Natural killer cell (primary cell): ENCODE measurements around the gene ZMIZ1. TPM values are rescaled to one million over a fixed set of nuclear protein-coding genes. Genes with fewer than 3 reads are reported as not detected.

Experiments
- ATAC-seq, 3 donors: fragments of 150-1000 bp in 2 of 3; fragments of 200-7000 bp in 1 of 3; cut with Tn5 transposase; 1 replicate in 1 of 3; 2 replicates in 2 of 3; pipeline ENCODE4 v1.10.0; 2021; ENCODE audit warnings: mild to moderate bottlenecking in 2 of 3, moderate library complexity in 2 of 3
- DNase-seq, 2 donors: peaks; one replicate each; pipeline versions ENCODE4 v3.0.0 to v3.0.0-alpha.2; 2013 to 2021; ENCODE audit warnings: mixed read lengths in 1 of 2
- H3K27ac ChIP-seq: one replicate; pipeline ENCODE4 v1.5.1; 2013; ENCODE audit warnings: mild to moderate bottlenecking, low read length
- H3K27me3 ChIP-seq: one replicate; pipeline ENCODE4 v1.6.1; 2013; ENCODE audit warnings: low read length; ENCODE audit not compliant: control insufficient read depth, insufficient read depth
- H3K36me3 ChIP-seq: one replicate; pipeline ENCODE4 v1.6.1; 2013; ENCODE audit warnings: low read length; ENCODE audit not compliant: control insufficient read depth, insufficient read depth
- H3K4me1 ChIP-seq: one replicate; pipeline ENCODE4 v1.6.1; 2013; ENCODE audit warnings: low read length; ENCODE audit not compliant: control insufficient read depth, insufficient read depth
- H3K4me3 ChIP-seq: one replicate; pipeline ENCODE4 v1.5.1; 2013; ENCODE audit warnings: low read length
- H3K9me3 ChIP-seq: one replicate; pipeline ENCODE4 v1.6.1; 2013; ENCODE audit warnings: low read length; ENCODE audit not compliant: control insufficient read depth, insufficient read depth
- H3K27ac Mint-ChIP-seq, 2 donors: one replicate each; pipeline ENCODE4 v1.8.0; 2022; ENCODE audit warnings: mild to moderate bottlenecking in 2 of 2, mixed read lengths in 2 of 2, moderate library complexity in 1 of 2
- H3K27me3 Mint-ChIP-seq, 2 donors: one replicate each; pipeline ENCODE4 v1.8.0; 2022; ENCODE audit warnings: low read depth in 2 of 2, mixed read lengths in 2 of 2
- H3K36me3 Mint-ChIP-seq: one replicate; pipeline ENCODE4 v1.8.0; 2022; ENCODE audit warnings: mixed read lengths
- H3K4me1 Mint-ChIP-seq, 2 donors: one replicate each; pipeline ENCODE4 v1.8.0; 2022; ENCODE audit warnings: mixed read lengths in 2 of 2
- H3K4me3 Mint-ChIP-seq: one replicate; pipeline ENCODE4 v1.8.0; 2022; ENCODE audit warnings: mild to moderate bottlenecking, moderate library complexity, mixed read lengths
- H3K9me3 Mint-ChIP-seq, 2 donors: one replicate each; pipeline ENCODE4 v1.8.0; 2022; ENCODE audit warnings: mixed read lengths in 2 of 2
- WGBS: methylation state at CpG from one replicate; pipeline ENCODE4 v1.1.7; 2013; ENCODE audit warnings: missing lambda C conversion rate; ENCODE audit not compliant: insufficient coverage; 5-methylcytosine and 5-hydroxymethylcytosine counted together
- intact Hi-C: fragments of 100-400 bp; cut with micrococcal nuclease; formaldehyde crosslinking; loops from one replicate; pipeline ENCODE4 v1.14.2; 2022
- total RNA-seq, 4 donors: library from RNA; stranded (reverse); fragments of 120-200 nt in 1 of 4; gene quantifications; one replicate each; pipeline versions ENCODE4 v1.2.3 to v1.2.4, GENCODE V29; 2013 to 2022
- TF ChIP-seq, protein P1 (sequence below): fragments of 200-600 bp; IDR thresholded peaks from one replicate; pipeline ENCODE4 v1.8.0; 2022; ENCODE audit warnings: antibody characterized with exemption

ZMIZ1 gene
- total RNA-seq, 3 donors from 2014 or later (not counting 1 experiment from before 2014, with no cell fraction given): 36.5 to 51.5 (median 37.9) TPM

DNA sequence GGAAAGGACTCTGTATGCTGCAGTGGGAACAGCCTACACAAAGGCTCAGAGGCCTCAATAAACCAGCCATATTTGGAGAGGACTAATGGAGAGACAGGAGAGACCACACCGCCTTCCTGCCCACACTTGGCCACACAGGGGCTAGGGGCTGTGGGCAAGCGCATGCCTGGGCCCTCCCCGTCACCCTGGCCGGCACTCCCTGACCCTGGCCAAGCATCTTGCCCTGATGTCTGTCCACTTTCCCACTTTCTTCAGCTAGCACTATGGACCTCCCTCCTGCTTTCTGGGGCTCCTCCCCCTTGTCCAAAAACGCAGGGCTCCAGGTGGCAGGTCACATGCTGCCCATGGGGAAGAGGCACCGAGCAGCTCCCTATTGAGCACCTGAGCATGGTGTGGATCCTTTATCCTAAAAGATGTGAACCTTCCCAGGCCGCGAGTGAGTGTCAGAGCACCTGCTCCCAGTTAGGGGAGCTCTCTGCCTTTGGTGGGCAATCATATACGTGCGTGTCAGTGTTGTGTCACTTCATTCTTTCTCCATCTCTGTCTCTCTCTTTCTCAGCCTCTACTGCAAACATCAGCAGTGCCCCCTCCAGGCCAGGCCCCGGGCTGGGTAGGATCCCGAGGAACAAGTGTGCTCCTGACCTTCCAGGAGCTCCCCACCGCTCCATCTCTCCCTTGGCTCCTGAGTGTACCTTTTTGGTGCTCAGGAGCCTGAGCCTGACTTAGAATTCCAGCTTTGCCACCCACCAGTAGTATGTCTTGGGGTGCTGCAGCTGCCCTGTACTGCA, 74.0 kb downstream of the ZMIZ1 start:
- intact Hi-C loops: no loop called here
- peaks cover 2% of the 10 kb centered on the region for H3K36me3 ChIP-seq
- no peaks in the 10 kb centered on the region for H3K9me3 Mint-ChIP-seq
- H3K4me3 ChIP-seq: no peak overlapping the region
- peaks cover 58 to 93% of the 10 kb centered on the region in 2 donors for H3K4me1 Mint-ChIP-seq
- DNase-seq (no peak), ATAC-seq (no peak)
- TF ChIP-seq, protein P1, sequence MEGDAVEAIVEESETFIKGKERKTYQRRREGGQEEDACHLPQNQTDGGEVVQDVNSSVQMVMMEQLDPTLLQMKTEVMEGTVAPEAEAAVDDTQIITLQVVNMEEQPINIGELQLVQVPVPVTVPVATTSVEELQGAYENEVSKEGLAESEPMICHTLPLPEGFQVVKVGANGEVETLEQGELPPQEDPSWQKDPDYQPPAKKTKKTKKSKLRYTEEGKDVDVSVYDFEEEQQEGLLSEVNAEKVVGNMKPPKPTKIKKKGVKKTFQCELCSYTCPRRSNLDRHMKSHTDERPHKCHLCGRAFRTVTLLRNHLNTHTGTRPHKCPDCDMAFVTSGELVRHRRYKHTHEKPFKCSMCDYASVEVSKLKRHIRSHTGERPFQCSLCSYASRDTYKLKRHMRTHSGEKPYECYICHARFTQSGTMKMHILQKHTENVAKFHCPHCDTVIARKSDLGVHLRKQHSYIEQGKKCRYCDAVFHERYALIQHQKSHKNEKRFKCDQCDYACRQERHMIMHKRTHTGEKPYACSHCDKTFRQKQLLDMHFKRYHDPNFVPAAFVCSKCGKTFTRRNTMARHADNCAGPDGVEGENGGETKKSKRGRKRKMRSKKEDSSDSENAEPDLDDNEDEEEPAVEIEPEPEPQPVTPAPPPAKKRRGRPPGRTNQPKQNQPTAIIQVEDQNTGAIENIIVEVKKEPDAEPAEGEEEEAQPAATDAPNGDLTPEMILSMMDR: no peak
- 82% methylated on average over 13 of the region's 13 CpGs for WGBS
- no peaks in the 10 kb centered on the region for H3K36me3 Mint-ChIP-seq
- H3K9me3 ChIP-seq: no peaks in the 10 kb centered on the region
- H3K4me1 ChIP-seq: peaks cover 80% of the 10 kb centered on the region
- peak overlapping the region; percentile 9 to 20 for H3K27ac Mint-ChIP-seq
- H3K4me3 Mint-ChIP-seq: no peak overlapping the region
- H3K27me3 ChIP-seq: no peaks in the 10 kb centered on the region
- H3K27ac ChIP-seq: no peak overlapping the region
- no peaks in the 10 kb centered on the region for H3K27me3 Mint-ChIP-seq

DNA sequence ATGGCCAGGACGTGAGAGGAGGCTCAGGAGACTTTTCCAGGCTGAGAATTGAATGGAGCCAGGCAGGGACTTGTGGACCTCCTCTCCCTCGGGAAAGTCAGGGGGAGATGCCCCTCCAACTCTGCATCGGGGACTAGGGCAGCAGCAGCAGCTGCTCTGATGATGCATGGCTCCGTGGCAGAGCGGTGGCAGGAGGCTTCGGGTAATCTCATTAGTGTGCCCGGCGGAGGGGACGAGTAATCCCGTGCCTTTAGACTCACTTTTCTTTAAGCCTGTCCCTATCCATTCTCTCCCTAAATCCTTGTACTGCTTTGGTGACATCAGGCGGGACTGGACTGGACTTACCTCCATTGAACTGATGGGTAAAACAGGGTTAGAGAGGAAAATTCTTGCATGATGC, 75.1 kb downstream of the ZMIZ1 start:
- DNase-seq: no peak
- TF ChIP-seq, protein P1: no peak
- whole genome bisulfite sequencing: 94% methylated on average over 10 of the region's 11 CpGs
- H3K4me3 ChIP-seq: no peak overlapping the region
- no peaks in the 10 kb centered on the region for H3K27me3 ChIP-seq
- H3K36me3 Mint-ChIP-seq: no peaks in the 10 kb centered on the region
- peaks cover 58 to 93% of the 10 kb centered on the region in 2 donors for H3K4me1 Mint-ChIP-seq
- peaks cover 2% of the 10 kb centered on the region for H3K36me3 ChIP-seq
- intact Hi-C loops: no loop called here
- H3K27me3 Mint-ChIP-seq: no peaks in the 10 kb centered on the region
- no peak overlapping the region for H3K27ac ChIP-seq
- peaks cover 80% of the 10 kb centered on the region for H3K4me1 ChIP-seq
- H3K4me3 Mint-ChIP-seq: no peak overlapping the region
- ATAC-seq: no peak
- H3K9me3 Mint-ChIP-seq: no peaks in the 10 kb centered on the region
- no peaks in the 10 kb centered on the region for H3K9me3 ChIP-seq
- no peak overlapping the region for H3K27ac Mint-ChIP-seq

DNA sequence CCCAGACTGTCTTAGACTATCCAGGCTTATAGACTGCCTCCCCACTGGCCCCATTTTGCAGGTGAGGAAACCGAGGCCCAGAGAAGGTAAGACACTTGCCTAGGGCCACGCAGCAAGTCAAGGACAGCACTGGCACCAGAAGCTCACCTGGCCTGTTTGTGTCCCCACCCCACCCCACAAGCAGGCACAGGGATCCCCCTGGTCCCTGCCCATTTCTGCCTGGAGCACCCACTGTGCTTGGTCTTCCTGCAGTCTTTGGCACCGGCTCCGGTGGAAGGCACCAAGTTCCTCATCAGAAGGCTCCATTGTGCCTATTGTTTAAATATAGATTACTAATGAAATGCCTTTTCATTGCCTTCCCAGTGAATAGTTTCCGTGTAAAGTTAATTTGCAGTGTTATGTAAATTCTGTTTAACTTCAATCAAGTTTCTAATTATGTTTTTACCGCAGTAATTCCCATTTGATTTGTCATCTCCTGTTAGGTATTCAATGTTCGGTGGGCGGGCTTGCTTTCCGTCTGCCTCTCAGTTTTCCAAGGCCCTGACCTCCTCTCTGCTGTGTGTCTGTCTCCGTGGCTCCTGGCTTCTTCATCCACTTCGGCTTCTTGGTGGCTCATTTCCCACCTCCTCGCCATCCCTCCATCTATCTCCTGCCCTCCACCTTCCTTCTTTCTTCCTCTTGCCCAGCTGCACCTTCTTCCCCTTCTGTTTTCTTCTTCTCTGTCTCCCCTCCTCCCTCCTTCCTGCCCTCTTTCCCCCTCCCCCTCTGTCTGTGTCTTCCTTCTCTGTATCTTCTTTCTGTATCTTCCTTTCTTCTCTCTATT, 75.8 kb downstream of the ZMIZ1 start:
- peaks cover 59 to 93% of the 10 kb centered on the region in 2 donors for H3K4me1 Mint-ChIP-seq
- H3K27me3 ChIP-seq: no peaks in the 10 kb centered on the region
- no peaks in the 10 kb centered on the region for H3K36me3 Mint-ChIP-seq
- H3K9me3 Mint-ChIP-seq: no peaks in the 10 kb centered on the region
- ATAC-seq (no peak), DNase-seq (no peak)
- TF ChIP-seq, protein P1: no peak
- no peak overlapping the region for H3K27ac ChIP-seq
- peak overlapping the region; percentile 70 to 71 for H3K27ac Mint-ChIP-seq
- 63% methylated on average over 11 of the region's 12 CpGs for WGBS
- peaks cover 80% of the 10 kb centered on the region for H3K4me1 ChIP-seq
- no peaks in the 10 kb centered on the region for H3K9me3 ChIP-seq
- H3K4me3 ChIP-seq: no peak overlapping the region
- intact Hi-C loops: loop anchor here (5.0 kb wide), 1 partner anchor 77 kb away; the partner anchor contains the start of gene ZMIZ1
- H3K27me3 Mint-ChIP-seq: no peaks in the 10 kb centered on the region
- H3K36me3 ChIP-seq: peaks cover 2% of the 10 kb centered on the region
- peak overlapping the region; percentile 47 for H3K4me3 Mint-ChIP-seq
